GM19372 (cell line): Measurements from ENCODE around the gene FRG2C.
"Not testable (repeated sequence)": the region's sequence is repeated elsewhere in the genome, so short reads cannot be mapped to it uniquely, and the experiment has no call there.

Experiments used
- ATAC-seq: cut with Tn5 transposase; IDR thresholded peaks from one replicate; pipeline ENCODE4 v1.9.1; 2021; ENCODE audit warnings: mild to moderate bottlenecking, low read depth, moderate library complexity; ENCODE audit not compliant: unreplicated experiment

FRG2C gene

GRCh38 chr3:75664028-75664427 lies at the start of gene FRG2C:
TSS of gene FRG2C (plus strand) at chr3:75664328. CDS start at chr3:75664380, 52 bp downstream.
- ATAC-seq = not testable (repeated sequence)

- ATAC-seq = not testable (repeated sequence)
Measured at GRCh38 chr3:75618666-75619305, 45.3 kb upstream of the FRG2C start.

GRCh38 chr3:75619481-75620031 lies 44.6 kb upstream of the FRG2C start:
- ATAC-seq = not testable (repeated sequence)

GRCh38 chr3:75621772-75622171 lies 42.4 kb upstream of the FRG2C start:
- ATAC-seq = not testable (repeated sequence)

DNA sequence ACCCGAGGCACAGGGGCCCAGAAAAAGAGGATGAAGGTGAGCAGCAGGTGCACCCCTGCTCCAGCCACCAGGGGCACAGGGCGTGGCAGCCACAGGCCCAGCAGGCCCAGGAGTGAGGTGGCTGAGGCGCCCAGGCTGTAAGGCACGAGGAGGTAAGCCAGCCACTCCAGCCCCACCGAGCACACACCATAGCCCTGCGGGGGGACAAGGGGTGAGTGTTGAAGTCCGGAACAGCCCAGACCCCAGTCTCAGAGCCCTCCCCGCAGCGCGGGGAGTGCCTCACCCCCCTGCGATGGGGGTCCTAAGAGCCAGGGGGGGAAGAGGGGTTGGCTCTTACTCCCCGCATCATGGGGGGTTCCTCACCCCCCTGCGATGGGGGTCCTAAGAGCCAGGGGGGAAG lies 40.5 kb upstream of the FRG2C start:
- ATAC-seq = not testable (repeated sequence)

GRCh38 chr3:75630887-75631535 lies 33.1 kb upstream of the FRG2C start:
- not testable (repeated sequence) for ATAC-seq

- ATAC-seq = no peak
Measured at GRCh38 chr3:75631541-75631940, 32.6 kb upstream of the FRG2C start.

GRCh38 chr3:75638947-75639346 lies 25.2 kb upstream of the FRG2C start:
- not testable (repeated sequence) for ATAC-seq

DNA sequence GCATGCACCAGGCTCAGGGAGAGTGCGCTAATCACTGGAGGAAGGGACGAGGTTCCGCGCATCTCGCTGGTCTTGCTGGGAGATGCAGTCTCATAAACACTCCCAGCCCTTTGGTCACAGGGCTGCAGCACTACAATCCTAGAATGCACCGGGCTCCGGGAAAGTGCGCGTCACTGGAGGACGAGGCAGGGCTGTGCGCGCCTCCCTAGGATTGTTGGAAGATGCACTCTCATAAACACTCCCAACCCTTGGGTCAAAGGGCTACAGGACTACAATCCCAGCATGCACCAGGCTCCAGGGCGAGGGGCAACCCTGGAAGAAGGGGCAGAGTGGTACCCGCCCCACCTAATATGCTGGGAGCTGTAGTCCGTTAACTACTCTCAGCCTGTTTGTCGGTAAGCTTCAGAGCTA lies 23.0 kb upstream of the FRG2C start:
- ATAC-seq = not testable (repeated sequence)

GRCh38 chr3:75643031-75643800 lies 20.9 kb upstream of the FRG2C start:
- ATAC-seq = not testable (repeated sequence)

- not testable (repeated sequence) for ATAC-seq
Measured at GRCh38 chr3:75645548-75645947, 18.6 kb upstream of the FRG2C start.

GRCh38 chr3:75650191-75650590 lies 13.9 kb upstream of the FRG2C start:
- no peak for ATAC-seq

DNA sequence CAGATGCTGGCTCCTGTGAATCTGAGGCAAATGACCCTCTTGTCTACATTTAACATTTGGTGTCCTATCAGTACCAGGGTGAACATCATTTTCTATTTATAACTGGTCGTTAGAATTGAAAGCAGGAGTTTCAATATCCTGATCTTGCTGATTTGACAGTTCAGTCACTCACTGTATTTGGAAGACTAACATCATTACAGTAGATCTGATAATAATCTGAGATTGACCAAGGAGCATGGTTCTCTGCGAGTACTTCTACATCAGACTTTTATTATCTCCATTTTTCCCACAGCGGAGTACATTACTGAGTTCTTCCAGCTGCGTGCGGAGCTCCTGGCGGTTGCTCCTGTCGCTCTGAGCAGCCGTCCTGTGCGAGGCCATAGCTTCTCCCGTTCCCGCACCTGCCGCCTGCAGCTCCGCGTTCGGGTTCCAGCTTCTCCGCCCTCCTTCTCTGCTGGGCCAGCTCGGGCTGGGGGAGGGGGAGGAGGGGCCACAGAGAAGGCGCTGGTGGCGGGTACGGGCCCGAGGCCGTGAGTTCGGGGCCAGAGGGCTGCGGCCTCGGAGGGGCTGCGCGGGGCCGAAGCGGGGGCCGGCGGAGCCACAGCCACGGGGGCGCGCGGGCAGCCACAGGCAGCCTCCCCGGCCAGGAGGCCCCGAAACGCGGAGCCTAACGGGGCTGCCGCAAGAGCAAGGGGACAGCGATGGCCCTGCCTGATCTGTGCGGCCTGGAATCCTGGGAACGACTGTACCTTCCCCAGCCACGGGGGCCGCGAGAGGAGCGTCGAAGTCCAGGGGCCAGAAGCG lies 8.8 kb upstream of the FRG2C start:
- not testable (repeated sequence) for ATAC-seq

GRCh38 chr3:75655956-75656355 lies 8.2 kb upstream of the FRG2C start:
- not testable (repeated sequence) for ATAC-seq

DNA sequence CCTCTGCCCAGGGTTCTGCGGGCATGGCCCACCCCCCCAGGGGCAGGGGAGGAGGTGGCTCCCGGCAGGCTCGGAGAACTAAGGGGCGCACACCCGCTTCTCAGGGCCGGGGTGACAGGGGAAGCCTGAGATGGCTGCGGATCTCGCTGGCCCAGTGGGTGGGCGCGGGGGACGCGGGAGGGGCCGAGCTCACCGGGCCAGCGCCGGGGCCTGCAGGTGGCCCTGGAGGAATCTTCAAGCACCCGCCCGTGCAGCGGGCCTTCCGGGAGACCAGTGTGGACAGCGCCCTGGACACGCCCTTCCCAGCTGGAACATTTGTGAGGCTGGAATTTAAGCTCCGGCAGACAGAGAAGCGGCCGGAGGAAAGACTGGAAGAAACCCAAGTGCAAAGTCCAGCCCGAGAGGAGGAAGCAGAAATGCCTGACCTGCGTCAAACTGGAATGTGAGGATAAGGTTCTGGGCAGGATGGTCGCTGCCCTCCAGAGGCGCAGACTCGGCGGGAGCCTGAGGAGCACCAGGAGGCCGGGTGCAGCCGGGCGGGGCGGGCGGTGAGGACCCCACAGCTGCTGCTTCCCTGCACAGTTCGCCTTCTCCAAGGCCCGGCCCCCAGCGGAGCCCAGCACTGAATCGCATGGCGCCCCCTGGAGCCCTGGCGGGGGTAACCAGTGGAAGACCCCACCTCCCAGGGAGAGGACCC lies 5.6 kb upstream of the FRG2C start:
- not testable (repeated sequence) for ATAC-seq

GRCh38 chr3:75659108-75659433 lies 5.1 kb upstream of the FRG2C start:
- not testable (repeated sequence) for ATAC-seq

DNA sequence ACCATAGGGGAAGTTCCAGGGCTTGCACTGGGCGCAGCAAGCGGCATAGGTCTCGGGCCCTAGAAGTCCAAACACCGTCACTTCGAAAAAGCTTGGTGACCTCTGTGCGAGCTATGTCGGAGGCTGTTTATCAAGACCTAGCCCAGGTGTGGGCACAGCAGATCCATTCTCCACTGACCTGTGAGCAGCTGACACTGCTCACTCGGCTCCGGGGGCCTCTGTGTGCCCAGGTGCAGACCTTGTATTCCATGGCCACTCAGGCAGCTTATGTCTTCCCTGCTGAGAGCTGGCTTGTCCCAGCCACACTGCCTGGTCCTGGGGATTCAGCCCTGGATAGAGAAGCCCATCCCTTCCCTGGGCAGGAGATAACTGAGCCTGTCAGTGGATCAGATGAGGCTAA lies 1.5 kb downstream of the FRG2C start:
- not testable (repeated sequence) for ATAC-seq

DNA sequence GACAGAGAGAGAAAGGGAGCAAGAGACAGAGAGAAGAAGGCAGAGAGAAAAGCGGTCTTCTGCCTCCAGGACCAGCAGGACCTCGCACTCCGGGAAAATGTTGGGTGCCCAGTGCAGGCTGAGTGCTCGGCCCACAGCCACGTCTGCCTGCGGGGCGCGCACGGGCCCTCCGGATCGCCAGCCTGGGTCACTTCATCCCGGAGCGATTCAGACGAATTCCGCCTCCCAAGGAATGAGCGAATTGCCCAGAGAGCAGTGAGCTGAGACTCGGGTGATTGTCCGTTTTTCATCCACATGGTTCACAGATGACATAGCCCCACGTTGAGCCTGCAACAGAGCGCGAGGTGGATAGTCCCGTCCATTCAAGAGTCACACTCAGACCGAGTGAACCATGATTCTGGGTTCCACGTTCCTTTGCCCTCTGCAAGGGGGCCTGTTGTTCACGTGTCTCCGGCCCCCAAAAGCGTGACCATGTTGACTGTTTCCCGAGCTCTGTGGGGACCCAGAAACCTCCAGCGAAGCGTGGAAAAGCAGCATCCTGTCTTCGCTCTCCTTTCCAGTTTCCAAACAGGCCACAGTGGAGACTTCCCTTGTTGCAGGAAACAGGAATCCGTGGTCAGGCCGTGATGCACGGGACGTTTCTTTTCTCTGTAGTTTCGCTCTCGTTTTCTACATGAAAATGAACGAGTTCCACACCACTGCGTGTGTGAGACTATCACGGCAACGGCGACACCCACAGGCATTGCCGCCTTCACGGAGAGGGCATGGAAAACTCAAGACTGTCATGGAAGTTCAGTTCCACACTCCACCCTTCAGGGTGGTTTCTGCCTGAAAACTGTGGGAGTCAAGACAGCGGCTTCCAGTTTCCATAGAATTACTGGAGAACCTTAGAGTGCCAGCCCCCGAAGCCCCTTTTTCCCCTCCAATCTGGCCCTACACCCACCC lies 3.9 kb downstream of the FRG2C start:
- not testable (repeated sequence) for ATAC-seq
